Measurements from ENCODE around the gene RERE.

Gene RERE

GRCh38 chr1:8646996-8647395 lies 170.4 kb downstream of the RERE start:
- Histone ChIP-seq H4K20me1 (peaks cover 100% of the 10 kb centered on the region), H3K36me3 (peaks cover 79% of the 10 kb centered on the region), H3K4me3 (no peak overlapping the region), H3K4me1 (peaks cover 44% of the 10 kb centered on the region), H3K4me2 (no peak overlapping the region), H3K27ac (no peak overlapping the region), H3K27me3 (no peaks in the 10 kb centered on the region), H3K9ac (no peak overlapping the region), H3K9me3 (no peaks in the 10 kb centered on the region)
- no peak for TF ChIP-seq Cebpa-rat (IDR thresholded peaks at IDR 0.05)

GRCh38 chr1:8646189-8646588 lies 171.3 kb downstream of the RERE start:
- H3K27me3 ChIP-seq, result no peaks in the 10 kb centered on the region
- H3K4me3 ChIP-seq, result no peak overlapping the region
- no peak overlapping the region for H3K9ac ChIP-seq
- H3K27ac ChIP-seq, result no peak overlapping the region
- no peak for TF ChIP-seq Cebpa-rat (IDR thresholded peaks at IDR 0.05)
- no peak overlapping the region for H3K4me2 ChIP-seq
- H3K4me1 ChIP-seq, result peaks cover 36% of the 10 kb centered on the region
- H3K9me3 ChIP-seq, result no peaks in the 10 kb centered on the region
- peaks cover 100% of the 10 kb centered on the region for H4K20me1 ChIP-seq
- H3K36me3 ChIP-seq, result peaks cover 71% of the 10 kb centered on the region

GRCh38 chr1:8643542-8644536 lies 173.6 kb downstream of the RERE start:
- no peak for TF ChIP-seq Cebpa-rat (IDR thresholded peaks at IDR 0.05)
- H3K4me3 ChIP-seq, result no peak overlapping the region
- H3K4me2 ChIP-seq, result 0 out of 2 replicates have a peak overlapping the region, but pooled peaks have one; percentile 5
- peaks cover 32% of the 10 kb centered on the region for H3K4me1 ChIP-seq
- H4K20me1 ChIP-seq, result peaks cover 100% of the 10 kb centered on the region
- no peak overlapping the region for H3K9ac ChIP-seq
- peaks cover 58% of the 10 kb centered on the region for H3K36me3 ChIP-seq
- H3K27me3 ChIP-seq, result no peaks in the 10 kb centered on the region
- H3K27ac ChIP-seq, result no peak overlapping the region
- H3K9me3 ChIP-seq, result no peaks in the 10 kb centered on the region

- no peak overlapping the region for H3K4me3 ChIP-seq
- H3K9me3 ChIP-seq, result no peaks in the 10 kb centered on the region
- H3K36me3 ChIP-seq, result peaks cover 48% of the 10 kb centered on the region
- no peaks in the 10 kb centered on the region for H3K27me3 ChIP-seq
- H4K20me1 ChIP-seq, result peaks cover 100% of the 10 kb centered on the region
- no peak overlapping the region for H3K27ac ChIP-seq
- no peak for TF ChIP-seq Cebpa-rat (IDR thresholded peaks at IDR 0.05)
- no peak overlapping the region for H3K9ac ChIP-seq
- peaks cover 21% of the 10 kb centered on the region for H3K4me1 ChIP-seq
- H3K4me2 ChIP-seq, result no peak overlapping the region
These were observed 175.3 kb downstream of the RERE start for GRCh38 chr1:8642114-8642513.

GRCh38 chr1:8641377-8641997 lies 176.0 kb downstream of the RERE start:
- peaks cover 21% of the 10 kb centered on the region for H3K4me1 ChIP-seq
- H3K36me3 ChIP-seq, result peaks cover 43% of the 10 kb centered on the region
- H3K4me2 ChIP-seq, result no peak overlapping the region
- no peak for TF ChIP-seq Cebpa-rat (IDR thresholded peaks at IDR 0.05)
- no peak overlapping the region for H3K27ac ChIP-seq
- H3K9me3 ChIP-seq, result no peaks in the 10 kb centered on the region
- H4K20me1 ChIP-seq, result peaks cover 100% of the 10 kb centered on the region
- H3K27me3 ChIP-seq, result no peaks in the 10 kb centered on the region
- H3K4me3 ChIP-seq, result no peak overlapping the region
- no peak overlapping the region for H3K9ac ChIP-seq

- Histone ChIP-seq H3K9me3 (no peaks in the 10 kb centered on the region), H4K20me1 (peaks cover 100% of the 10 kb centered on the region), H3K4me1 (peaks cover 21% of the 10 kb centered on the region), H3K36me3 (peaks cover 42% of the 10 kb centered on the region), H3K4me3 (no peak overlapping the region), H3K27ac (no peak overlapping the region), H3K27me3 (no peaks in the 10 kb centered on the region), H3K4me2 (no peak overlapping the region), H3K9ac (no peak overlapping the region)
- TF ChIP-seq Cebpa-rat (IDR thresholded peaks at IDR 0.05), result no peak
These were observed 176.5 kb downstream of the RERE start for GRCh38 chr1:8640950-8641349.

GRCh38 chr1:8639148-8639547 lies 178.3 kb downstream of the RERE start:
- no peaks in the 10 kb centered on the region for H3K27me3 ChIP-seq
- TF ChIP-seq Cebpa-rat (IDR thresholded peaks at IDR 0.05), result no peak
- peaks cover 13% of the 10 kb centered on the region for H3K4me1 ChIP-seq
- peaks cover 100% of the 10 kb centered on the region for H4K20me1 ChIP-seq
- H3K9ac ChIP-seq, result no peak overlapping the region
- peaks cover 38% of the 10 kb centered on the region for H3K36me3 ChIP-seq
- no peak overlapping the region for H3K4me2 ChIP-seq
- no peak overlapping the region for H3K4me3 ChIP-seq
- no peak overlapping the region for H3K27ac ChIP-seq
- no peaks in the 10 kb centered on the region for H3K9me3 ChIP-seq

- Histone ChIP-seq H3K36me3 (peaks cover 38% of the 10 kb centered on the region), H3K9ac (no peak overlapping the region), H4K20me1 (peaks cover 100% of the 10 kb centered on the region), H3K4me3 (no peak overlapping the region), H3K27ac (no peak overlapping the region), H3K4me1 (peaks cover 54% of the 10 kb centered on the region), H3K4me2 (peak overlapping the region; percentile 36; the same call in 1 of the 2 replicates), H3K9me3 (no peaks in the 10 kb centered on the region), H3K27me3 (no peaks in the 10 kb centered on the region)
- TF ChIP-seq Cebpa-rat (IDR thresholded peaks at IDR 0.05), result no peak
These were observed 183.5 kb downstream of the RERE start for GRCh38 chr1:8633741-8634501.

GRCh38 chr1:8632102-8632501 lies 185.3 kb downstream of the RERE start:
- Histone ChIP-seq H3K4me1 (peaks cover 70% of the 10 kb centered on the region), H3K27me3 (no peaks in the 10 kb centered on the region), H4K20me1 (peaks cover 100% of the 10 kb centered on the region)

More at GRCh38 chr1:8632102-8632501, 185.3 kb downstream of the RERE start:
- Histone ChIP-seq H3K9ac (no peak overlapping the region), H3K4me2 (no peak overlapping the region), H3K9me3 (no peaks in the 10 kb centered on the region), H3K4me3 (no peak overlapping the region), H3K36me3 (peaks cover 34% of the 10 kb centered on the region), H3K27ac (no peak overlapping the region)
- no peak for TF ChIP-seq Cebpa-rat (IDR thresholded peaks at IDR 0.05)
